HG02571 (cell line): ENCODE data around the gene TMEM120B.
"Not testable (repeated sequence)": the region's sequence is repeated elsewhere in the genome, so short reads cannot be mapped to it uniquely, and the experiment has no call there.

ENCODE experiments used
- ATAC-seq: cut with Tn5 transposase; IDR thresholded peaks from one replicate; pipeline ENCODE4 v1.9.1; 2021; ENCODE audit warnings: mild to moderate bottlenecking, moderate library complexity; ENCODE audit not compliant: unreplicated experiment

Gene TMEM120B

DNA sequence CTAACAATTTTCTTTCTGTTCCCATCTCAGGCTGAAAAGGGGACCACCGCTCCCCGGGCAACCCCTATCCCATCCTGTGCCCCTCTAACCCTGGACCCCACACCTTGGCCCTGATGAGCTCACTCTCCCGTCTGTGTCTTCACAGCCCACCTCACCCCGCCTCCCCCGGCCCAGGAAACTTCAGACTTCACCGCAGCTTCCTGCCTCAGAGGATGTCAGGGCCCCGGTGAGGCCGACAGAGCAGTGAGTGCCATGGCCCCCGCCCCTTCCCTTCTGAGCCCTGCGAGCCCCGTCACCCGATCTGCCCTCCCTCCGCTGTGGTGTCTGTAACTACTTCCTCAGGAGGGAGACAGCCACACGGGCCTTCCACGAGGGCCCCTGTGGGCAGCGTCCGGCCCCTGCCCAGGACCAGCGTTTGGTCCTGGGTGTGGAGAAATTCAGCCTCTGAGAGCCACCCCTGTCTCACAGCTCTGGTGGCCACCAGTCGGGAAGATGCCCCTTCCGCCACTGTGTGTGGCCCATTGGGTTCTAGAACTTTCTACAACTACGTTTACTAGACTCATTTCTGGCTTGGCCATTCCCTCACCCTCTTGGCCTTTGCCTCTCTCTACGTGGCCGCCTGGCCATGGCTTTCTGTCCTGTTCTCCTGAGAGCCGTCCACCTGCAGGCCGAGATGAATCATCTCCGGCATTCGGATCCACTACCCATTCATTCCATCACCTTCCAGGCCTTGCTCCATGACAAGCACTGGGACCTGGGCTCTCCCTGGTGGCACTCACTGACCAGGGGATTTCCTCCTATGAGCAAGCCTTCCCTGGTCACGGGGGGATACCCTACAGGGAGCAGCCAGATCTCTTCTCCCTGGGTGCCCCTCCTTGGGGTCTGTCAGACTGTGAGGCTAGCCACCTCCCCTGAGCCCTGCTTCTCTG, 77.5 kb downstream of the TMEM120B start:
- peak; percentile 34 for ATAC-seq

DNA sequence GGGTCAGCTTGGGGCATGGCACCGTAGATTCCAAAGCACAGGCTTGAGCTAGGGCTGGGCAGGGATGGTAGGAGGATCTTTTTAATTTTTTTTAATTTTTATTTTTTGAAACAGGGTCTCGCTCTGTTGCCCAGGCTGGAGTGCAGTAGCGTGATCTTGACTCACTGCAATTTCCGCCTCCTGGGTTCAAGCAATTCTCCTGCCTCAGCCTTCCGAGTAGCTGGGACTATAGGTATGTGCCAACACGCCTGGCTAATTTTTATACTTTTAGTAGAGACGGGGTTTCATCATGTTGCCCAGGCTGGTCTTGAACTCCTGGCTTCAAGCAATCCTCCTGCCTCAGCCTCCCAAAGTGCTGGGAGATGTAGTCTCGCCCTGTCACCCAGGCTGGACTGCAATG, 78.2 kb downstream of the TMEM120B start:
- not testable (repeated sequence) for ATAC-seq

DNA sequence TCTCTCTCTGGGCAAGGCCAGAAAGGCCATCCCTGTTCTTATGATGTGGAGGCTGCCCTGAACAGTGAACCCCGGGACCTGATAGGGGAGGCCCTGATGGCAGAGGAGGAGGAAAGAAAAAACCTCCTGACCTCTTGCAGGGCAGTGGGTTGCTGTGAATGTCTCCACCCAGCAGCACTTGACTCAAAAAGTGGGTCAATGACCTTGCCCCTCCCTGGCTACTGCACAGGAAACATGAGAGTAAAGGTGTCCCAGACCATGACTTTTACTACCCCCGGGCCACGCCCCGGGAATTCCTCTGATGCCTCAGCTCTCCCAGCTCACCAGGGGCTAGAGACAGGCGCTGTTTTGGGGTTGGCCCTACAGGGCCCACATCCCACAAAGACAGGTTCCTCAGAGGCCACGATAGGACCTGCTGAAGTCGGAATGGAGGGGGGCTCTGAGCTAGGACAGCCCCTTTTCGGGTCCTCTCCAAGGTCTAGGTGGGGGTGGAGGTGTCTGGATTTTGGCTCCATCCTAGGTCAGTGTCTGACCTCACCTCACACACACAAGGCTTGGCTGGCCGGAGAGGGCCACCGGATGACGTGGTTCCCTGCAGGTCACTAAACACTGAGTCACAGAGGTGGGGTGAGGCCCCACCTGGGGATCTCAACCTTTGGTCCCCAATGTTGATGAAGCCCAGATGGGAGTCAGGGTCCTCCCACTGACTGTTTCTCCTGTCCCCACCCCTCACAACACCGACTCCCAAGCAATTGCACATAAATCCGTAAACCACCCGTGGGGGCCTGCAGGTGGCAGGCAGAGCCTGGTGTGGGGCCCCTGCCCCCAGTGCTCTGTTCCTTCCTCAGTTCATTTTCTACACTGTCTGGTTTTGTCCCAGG, 79.4 kb downstream of the TMEM120B start:
- no peak for ATAC-seq

DNA sequence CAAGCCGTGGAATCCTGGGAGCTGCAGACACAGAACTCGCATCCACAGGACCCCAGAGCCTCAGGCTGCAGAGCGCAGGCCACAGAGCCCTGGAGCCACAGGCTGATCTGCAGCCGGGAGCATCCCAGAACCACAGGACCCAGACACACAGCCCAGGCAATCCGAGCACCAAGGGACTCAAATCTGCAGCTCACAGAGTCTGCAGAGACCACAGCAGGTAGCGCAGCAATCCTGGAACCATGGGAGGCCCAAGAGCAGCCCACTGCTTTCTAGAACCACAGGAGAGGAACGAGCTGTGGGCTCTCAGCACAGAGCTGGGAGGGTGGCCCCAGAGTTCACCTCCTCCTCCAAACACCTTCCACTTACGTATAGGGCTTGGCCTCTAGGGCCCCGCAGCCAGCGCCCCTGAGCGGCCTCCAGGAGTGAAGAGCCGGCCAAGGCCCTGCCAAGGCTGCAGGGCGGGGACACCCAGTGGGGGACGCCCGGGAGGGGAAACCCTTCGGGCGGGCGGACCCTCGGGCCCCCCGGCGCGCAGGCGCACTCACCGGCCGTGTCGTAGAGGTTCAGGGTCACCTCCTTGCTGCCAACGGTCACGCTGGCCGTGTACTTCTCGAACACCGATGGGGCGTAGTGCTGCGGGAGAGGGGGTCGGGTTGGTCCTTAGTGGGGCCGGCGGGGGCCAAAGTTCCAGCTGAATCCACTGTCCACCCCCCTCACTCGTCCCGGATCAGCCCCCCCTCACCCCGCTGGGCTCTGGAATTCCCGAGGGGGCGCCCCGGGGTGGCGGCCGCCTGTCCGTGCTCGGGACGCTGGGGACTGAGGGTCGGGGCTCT, 80.3 kb downstream of the TMEM120B start:
- ATAC-seq = no peak

DNA sequence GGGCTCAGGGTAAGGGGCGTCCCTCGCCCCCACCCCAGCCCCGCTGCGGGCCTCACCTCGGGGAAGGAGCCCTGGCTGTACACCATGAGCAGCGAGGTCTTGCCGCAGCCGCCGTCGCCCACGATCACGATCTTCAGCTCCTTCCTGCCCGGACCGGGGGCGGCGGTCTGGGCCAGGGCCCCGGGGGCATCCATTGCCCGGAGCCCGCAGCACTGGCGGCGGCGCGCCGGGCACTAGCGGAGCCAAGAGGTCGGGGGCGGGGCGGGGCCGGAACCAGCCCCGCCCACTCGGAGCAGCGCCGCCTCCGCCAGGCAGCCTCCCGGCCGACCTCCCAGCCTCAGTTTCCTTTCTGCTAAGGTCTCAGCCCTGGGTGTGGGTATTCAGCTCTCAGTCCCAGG, 80.9 kb downstream of the TMEM120B start, which contains the start of gene RHOF:
Gene RHOF, minus strand, starts transcription at position 249 of the 398 bp plus-strand sequence. Its CDS starts 55 bp downstream, at position 194.
- ATAC-seq = peak; percentile 16

DNA sequence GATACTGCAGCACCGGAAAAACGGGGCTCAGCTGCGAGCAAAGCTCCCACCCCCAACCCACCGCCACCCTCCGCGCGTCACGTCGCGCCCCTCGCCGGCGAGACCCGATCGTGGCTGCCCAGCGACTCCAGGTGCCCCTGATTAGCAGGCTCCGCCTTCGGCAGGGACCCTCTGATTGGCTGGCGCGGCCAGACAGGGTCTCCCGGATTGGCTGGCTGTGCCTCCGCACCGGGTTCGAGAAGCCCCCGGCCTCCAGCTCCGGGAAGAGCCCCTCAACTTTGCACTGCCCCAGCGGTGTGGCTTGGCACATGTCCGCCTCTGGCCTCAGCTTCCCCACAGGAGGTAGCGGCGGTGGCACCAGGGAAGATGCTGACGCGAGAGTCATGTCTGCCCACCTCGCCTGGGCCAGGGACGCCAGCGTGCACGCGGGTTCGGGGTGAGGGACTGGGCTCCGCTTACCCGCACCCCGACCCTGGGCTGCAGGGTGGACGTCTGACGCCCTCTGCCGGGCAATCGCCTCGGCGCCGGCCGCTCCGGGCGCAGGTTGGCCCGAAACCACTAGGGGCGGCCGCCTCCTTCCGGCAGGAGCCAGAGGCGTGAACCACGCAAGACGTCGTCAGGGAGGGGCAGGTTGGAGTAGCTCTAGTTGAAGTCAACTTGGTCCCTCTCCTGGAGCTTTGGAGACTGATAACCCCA, 81.4 kb downstream of the TMEM120B start:
- peak; percentile 43 for ATAC-seq

DNA sequence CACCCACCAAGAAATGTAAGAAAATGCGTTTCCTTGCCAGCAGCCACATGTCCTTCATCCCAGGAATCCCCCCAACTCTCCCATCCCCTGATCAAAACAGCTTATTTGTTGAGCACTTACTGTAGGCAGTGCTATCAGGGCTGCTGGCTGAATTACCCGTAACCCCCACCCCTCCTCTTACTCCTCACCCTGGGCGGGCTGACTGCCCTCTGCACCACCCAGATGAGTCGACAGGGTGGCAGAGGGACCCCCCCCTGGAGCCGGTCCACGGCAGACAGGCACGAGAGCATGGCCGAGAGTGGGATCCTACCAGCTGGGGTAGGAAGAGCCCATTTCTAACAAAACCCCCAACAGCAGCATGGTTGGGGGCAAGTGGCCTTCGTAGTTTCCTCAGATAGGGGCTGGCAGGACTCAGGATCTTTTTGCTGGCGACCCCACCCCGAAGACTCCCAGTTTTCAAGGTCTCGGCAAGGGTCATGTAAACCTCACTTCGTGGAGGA, 82.0 kb downstream of the TMEM120B start:
- ATAC-seq = no peak

DNA sequence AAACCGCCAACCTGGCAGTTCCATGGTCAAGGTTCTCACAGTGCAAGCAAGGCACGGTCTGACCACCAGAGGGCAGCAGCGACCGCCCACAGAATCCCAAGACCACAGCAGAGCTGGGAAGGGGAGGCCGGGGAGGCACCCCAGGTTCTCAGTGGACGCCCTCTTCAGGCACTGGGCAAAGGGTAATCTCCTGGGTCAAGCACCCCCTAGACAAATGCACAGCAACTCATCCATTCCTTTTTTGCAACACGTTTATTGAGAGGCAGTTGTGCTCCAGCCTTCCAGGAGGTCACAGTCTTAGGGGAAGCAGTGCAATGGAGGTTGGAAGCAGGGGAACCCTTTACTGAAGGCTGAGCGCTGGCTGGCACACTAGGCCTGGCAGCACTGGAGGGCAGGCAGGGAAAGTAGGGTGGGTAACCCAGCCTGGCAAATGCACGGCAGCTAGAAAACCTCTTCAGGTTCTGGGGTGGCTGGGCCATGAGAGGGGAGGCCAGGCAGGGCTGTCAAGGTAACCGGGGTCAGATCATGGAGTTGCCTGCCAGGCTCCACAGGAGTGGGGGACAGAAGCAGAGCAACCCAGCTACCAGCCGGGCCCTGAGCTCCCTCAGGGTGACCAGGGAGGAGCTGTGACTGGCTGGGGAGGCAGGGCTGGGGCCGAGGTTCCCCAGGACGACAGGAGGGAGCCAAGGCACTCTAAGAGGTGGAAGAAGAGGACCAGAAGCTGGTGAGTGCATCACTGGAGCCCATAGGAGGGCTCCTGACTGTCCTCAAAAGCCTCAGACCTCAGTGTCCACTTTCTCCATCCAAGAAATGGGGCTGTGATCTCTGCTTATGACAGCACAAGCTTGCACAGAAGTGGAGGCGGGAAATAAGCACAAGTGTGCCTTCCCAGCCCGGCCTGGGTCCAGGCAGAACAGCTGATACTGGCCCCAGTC, 82.7 kb downstream of the TMEM120B start:
- ATAC-seq = no peak

DNA sequence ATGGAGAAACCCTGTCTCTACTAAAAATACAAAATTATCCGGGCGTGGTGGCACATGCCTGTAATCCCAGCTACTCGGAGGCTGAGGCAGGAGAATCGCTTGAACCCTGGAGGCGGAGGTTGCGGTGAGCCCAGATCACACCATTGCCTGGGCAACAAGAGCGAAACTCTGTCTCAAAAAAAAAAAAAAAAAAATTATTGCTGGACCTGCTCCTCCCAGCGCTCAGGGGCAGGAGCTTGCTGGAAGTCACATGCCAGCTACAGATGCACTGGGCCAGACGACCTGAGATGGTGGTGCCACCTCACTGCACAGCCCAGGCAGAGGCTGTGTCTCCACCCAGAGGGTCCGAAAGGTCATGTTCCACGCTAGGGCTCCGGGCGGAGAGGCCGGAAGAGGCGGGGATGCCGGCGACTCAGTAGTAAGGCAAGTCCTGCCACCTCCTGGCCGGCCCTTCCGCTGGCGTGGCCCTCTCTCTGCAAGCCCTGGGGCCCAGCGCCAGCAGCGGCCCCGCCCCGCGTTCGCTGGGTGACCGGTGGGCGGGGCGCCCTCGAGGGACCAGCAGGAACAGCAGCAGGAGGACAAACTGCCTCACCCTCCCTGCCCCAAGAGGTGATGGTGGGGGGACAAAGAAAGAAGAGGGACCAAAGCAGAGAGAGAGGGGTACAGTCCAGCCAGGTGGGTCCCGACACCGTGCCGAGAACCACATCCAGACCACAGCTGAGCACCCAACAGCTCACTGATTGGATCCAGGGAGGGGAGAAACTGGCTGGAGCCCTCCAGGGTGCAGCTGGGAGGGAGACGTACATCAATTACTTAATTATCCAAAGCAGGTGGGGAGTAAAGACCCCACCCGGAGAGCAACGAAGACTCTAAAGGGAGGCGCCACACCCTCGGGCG, 84.6 kb downstream of the TMEM120B start:
- ATAC-seq = no peak

DNA sequence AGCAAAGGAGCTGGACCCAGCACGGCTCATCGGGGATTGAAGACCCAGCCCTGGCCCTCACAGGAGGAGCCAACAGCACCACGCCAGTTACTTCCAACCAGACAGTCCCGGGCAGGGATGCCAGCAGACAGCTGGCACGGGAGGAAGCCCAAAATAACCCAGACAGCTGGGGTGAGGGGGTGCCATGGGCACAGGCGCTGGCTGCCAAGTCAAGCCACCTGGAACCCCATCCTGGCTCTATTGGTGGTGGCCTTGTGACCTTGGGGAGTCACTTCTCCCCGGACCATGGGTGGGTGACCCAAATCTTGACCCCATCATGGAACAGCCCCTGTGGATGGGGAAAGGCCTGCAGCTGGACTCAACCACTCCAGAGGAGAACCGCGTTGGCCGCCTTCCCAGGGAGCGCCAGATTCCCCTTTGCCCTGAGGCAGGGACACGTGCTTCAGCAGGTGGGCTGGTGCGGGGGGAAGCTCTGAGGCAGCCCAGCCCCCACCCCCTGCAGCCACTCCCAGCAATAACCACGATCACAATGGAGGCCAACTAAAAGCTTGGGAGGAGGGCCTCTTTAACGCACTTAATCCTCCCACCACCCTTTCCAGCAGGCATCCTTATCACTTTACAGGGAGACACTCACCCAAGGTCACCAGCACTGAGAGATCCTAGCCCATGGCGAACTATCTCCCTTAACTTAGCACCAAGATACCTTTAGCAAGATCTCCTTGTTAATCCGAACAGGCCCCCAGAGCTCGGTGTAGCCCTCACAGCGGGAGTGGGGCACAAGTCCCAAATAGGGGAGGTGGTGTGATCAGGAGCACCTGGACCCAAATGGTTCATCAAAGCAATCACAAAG, 85.6 kb downstream of the TMEM120B start:
- no peak for ATAC-seq

DNA sequence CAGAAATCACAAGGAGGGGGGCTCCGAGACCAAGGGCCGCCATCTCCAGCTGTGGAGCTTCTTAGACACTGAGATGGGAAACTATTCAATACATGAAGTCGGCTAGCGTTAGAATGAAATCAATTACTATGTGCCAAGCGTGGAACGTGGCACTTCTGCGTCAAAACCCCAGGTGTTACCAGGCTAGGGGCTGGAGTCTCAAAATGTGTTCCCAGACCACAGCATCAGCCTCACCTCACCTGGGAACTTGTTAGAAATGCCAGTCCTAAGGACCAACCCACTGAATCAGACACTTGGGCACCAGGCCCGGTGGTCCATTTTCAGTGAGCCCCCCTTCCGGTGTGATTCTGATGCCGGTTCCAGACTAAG, 86.2 kb downstream of the TMEM120B start:
- no peak for ATAC-seq

DNA sequence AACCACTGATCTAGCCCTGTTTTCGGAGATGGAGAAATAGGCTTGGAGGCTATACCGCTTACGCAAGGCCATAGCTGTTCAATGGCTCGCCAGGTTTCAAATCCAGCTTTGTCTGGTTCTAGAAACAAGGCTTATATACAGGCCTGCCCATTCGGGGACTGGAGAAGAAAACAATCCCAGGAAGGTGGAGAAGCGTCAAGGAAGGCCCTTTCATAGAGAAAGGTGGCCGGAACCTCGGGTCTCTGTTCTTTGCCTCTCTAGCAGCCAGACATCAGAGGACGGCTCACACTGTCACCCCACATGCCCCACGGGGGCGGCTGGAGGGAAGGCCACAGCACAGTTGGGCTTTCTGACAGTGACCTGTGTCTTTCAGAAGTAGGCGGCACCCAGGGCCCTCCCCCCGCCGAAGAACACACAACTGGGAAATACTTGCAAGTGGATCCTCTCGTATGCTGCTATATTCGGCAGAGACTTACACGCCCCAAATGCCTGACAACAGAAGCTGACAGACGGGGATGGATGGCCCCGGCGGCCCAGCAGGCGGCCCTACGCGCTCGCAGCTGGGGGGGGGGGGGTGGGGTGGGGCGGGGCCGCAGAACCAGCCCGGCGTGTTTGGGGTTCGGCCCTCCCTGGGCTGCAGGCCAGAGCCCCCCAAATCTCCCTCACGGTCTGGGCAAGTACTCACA, 86.7 kb downstream of the TMEM120B start:
- no peak for ATAC-seq

DNA sequence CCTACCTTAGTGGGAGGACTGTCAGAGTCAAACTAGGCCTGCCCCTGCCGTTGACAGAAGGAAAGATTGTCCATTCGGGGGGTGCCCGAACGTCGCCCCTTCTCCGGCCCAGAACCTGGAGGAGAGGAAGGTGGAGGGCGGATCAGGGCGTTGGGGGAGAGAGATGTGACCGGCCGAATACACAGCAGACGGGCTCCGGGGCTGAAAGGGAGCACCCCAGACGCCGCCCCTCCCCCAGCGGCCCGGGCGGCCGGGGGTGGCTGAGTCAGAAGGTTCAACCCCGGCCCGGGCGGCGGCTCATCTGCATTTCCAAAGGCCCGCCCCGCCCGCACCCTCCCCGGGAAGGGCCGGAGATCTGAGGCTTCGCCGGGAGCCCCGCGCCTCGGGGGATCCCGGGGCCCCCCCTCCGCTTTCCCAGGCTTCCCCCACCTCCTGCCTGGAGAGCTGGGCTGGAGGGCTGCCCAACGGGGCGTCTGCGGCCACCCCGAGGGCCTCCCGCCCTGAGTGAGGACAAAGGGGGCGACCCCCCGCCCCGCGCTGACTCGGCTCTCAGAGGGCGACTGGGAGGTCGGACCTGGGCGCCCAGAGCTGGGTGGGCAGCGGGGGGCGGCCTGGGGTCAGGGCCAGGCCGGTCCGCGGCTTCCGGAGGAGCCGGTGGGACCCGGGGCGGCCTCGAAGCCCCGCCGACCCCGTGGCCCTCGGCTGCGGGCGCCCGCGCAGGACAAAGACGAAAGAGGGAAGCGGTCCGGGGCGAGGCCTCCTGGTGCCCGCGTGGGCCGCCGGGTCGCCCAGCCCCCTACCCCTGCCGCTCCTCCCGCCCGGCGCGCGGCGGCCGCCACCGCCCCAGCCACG, 87.5 kb downstream of the TMEM120B start:
- ATAC-seq = peak; percentile 28

DNA sequence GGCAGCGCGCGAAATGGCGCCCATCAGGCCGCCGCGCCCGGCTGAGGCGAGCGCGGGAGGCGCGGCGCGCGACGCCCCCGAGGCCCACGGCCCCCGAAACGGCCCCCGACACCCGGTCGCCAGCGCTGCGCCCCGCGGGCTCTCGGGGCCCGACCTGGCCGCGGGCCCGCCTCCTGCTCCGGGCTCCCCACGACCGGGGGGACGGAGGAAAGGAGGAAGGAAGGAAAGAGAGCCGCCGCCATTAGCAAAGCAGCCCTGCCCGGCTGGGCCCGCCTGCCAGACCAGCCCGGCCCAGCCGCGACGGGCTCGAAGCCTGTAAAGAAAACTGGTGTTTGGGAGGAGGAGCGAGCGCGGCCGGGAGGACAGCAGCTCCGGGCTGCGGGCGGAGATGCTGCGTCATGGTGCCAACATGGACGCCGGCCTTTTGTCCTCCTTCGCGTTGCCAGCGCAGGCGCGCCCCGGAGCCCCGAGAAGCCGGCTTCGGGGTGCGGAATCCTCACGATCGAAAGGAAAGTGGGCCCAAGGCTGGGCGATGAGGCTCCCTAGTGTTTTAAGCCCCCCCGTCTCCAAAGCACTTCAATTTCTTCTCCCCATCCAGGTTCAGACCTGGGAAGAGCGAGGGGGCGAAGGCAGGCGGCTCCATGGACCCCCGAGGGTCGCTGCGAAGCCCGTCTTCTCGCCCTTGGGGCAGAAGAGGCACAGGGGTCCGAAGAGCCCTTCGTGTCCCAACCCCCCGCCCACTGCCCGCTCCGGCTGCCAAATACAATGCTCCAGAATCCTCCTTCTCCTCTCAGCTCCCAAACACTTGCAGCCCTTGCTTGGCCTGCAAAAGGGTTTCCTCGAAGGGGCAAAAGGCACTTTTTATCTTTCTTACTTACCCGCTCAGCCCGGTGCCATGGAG, 88.4 kb downstream of the TMEM120B start:
- no peak for ATAC-seq
